GM12878 (cell line): ENCODE results near the gene NELFE. TPM values are rescaled to one million over a fixed set of nuclear protein-coding genes. Genes with fewer than 3 reads are reported as not detected.

ENCODE experiments used
- ATAC-seq: fragments of 200-7000 bp; cut with Tn5 transposase; 3 replicates; pipeline ENCODE4 v1.9.1; 2020; ENCODE audit warnings: mild to moderate bottlenecking, moderate library complexity
- BruUV-seq: library from RNA; stranded (reverse); fragments of 400-500 nt; replicated peaks from 2 replicates; lab custom pipeline; 2021; lab: Mats Ljungman, UMichigan
- CTCF ChIA-PET: fragments of 300-600 bp; sonication (Branson Sonifier 250); formaldehyde crosslinking; extraction: SDS; loops from one replicate; lab custom pipeline; 2021; ENCODE audit warnings: inconsistent platforms; lab: Yijun Ruan, JAX
- POLR2A ChIA-PET: fragments of 350-600 bp; formaldehyde crosslinking; extraction: SDS; loops from one replicate; lab custom pipeline; 2021; ENCODE audit warnings: inconsistent platforms; lab: Charles Lee
- RAD21 ChIA-PET: fragments of 300-600 bp; sonication (Branson Sonifier 250); formaldehyde crosslinking; loops from one replicate; lab custom pipeline; 2023; ENCODE audit warnings: antibody characterized with exemption; ENCODE audit not compliant: unreplicated experiment; lab: Charles Lee
- SMC1A ChIA-PET: fragments of 300-600 bp; sonication (Branson Sonifier 250); formaldehyde crosslinking; loops from one replicate; lab custom pipeline; 2023; ENCODE audit not compliant: unreplicated experiment, uncharacterized antibody; lab: Charles Lee
- DNase-seq: peaks from one replicate; pipeline ENCODE4 v3.0.0-alpha.2; 2011; ENCODE audit warnings: low read depth, low spot score
- FAIRE-seq: peaks from 3 replicates; lab custom pipeline; 2011; peaks lifted over from hg19 to GRCh38; lab: Jason Lieb, UNC
- H2AFZ ChIP-seq: 2 replicates; pipeline ENCODE4 v1.6.0; 2011; ENCODE audit warnings: low read depth, low read length, control low read depth; ENCODE audit not compliant: control insufficient read depth
- H3K27ac ChIP-seq: 2 replicates; pipeline ENCODE4 v1.5.1; 2011; ENCODE audit warnings: control low read depth; ENCODE audit not compliant: control insufficient read depth, insufficient read depth
- H3K27me3 ChIP-seq, 2 experiments: replicated peaks in 1 of 2; 2 replicates each; pipeline versions ENCODE4 v1.6.0 to v1.6.1; 2011; ENCODE audit warnings: low read length in 1 of 2; ENCODE audit not compliant: control insufficient read depth in 2 of 2, insufficient read depth in 2 of 2
- H3K36me3 ChIP-seq, 2 experiments: 2 replicates each; pipeline ENCODE4 v1.5.1; 2011; ENCODE audit warnings: low read length in 1 of 2; ENCODE audit not compliant: control insufficient read depth in 2 of 2, insufficient read depth in 2 of 2
- H3K4me1 ChIP-seq: 2 replicates; pipeline ENCODE4 v1.6.1; 2011; ENCODE audit warnings: mild to moderate bottlenecking, low read length, moderate library complexity, mixed read lengths; ENCODE audit not compliant: control insufficient read depth, insufficient read depth
- H3K4me2 ChIP-seq: 2 replicates; pipeline ENCODE4 v1.6.0; 2011; ENCODE audit warnings: control low read depth; ENCODE audit not compliant: control insufficient read depth, insufficient read depth
- H3K4me3 ChIP-seq: fragments of 200-600 bp; sonication (generic); 2 replicates; pipeline ENCODE4 v1.5.1; 2016
- H3K79me2 ChIP-seq: 2 replicates; pipeline ENCODE4 v1.6.0; 2011; ENCODE audit warnings: low read length; ENCODE audit not compliant: control insufficient read depth, insufficient read depth
- H3K9ac ChIP-seq: 2 replicates; pipeline ENCODE4 v1.8.0; 2011; ENCODE audit warnings: low read length, control low read depth, mixed read lengths; ENCODE audit not compliant: control insufficient read depth, insufficient read depth
- H3K9me3 ChIP-seq: replicated peaks from 3 replicates; pipeline ENCODE4 v1.5.1; 2011; ENCODE audit warnings: mild to moderate bottlenecking, low read length; ENCODE audit not compliant: control insufficient read depth, insufficient read depth
- H4K20me1 ChIP-seq: 2 replicates; pipeline ENCODE4 v1.6.0; 2011; ENCODE audit not compliant: control insufficient read depth, insufficient read depth
- BMI1 ChIP-seq: fragments of 450-650 bp; IDR thresholded peaks from 2 replicates; pipeline ENCODE4 v1.6.1; 2016; ENCODE audit warnings: mild to moderate bottlenecking, moderate library complexity, borderline replicate concordance
- CBFB ChIP-seq: IDR thresholded peaks from 2 replicates; pipeline ENCODE4 v1.6.1; 2016; ENCODE audit warnings: antibody characterized with exemption, low read depth
- CHD4 ChIP-seq: fragments of 200-600 bp; sonication (generic); IDR thresholded peaks from 2 replicates; pipeline ENCODE4 v1.6.1; 2016; ENCODE audit warnings: mild to moderate bottlenecking
- CREM ChIP-seq: IDR thresholded peaks from 2 replicates; pipeline ENCODE4 v1.6.1; 2014; ENCODE audit warnings: antibody characterized with exemption, low read depth
- EED ChIP-seq: sonication (generic); IDR thresholded peaks from 2 replicates; pipeline ENCODE4 v1.6.1; 2016; ENCODE audit warnings: antibody characterized with exemption, low read depth
- EP300 ChIP-seq, 2 experiments: fragments of 150-350 bp in 1 of 2; IDR thresholded peaks; 2 replicates each; pipeline ENCODE4 v1.6.1; 2011 to 2012; ENCODE audit warnings: low read depth in 2 of 2, low read length in 2 of 2, borderline replicate concordance in 1 of 2, improper control_type of control experiment in 1 of 2, inconsistent platforms in 1 of 2; ENCODE audit not compliant: control insufficient read depth in 1 of 2
- ESRRA ChIP-seq: IDR thresholded peaks from 2 replicates; pipeline ENCODE4 v1.6.1; 2012; ENCODE audit warnings: mild to moderate bottlenecking, low read length, improper control_type of control experiment
- FOXM1 ChIP-seq: IDR thresholded peaks from 2 replicates; pipeline ENCODE4 v1.6.1; 2012; ENCODE audit warnings: low read depth, mild to moderate bottlenecking, inconsistent platforms, low read length, moderate library complexity
- IKZF2 ChIP-seq, 2 experiments: fragments of 450-650 bp; IDR thresholded peaks; 2 replicates each; pipeline ENCODE4 v1.6.1; 2017; ENCODE audit warnings: mild to moderate bottlenecking in 2 of 2, moderate library complexity in 2 of 2
- IRF4 ChIP-seq: IDR thresholded peaks from 2 replicates; pipeline ENCODE4 v1.6.1; 2011; ENCODE audit warnings: low read depth, low read length
- JUNB ChIP-seq: IDR thresholded peaks from 2 replicates; pipeline ENCODE4 v1.6.1; 2016; ENCODE audit warnings: antibody characterized with exemption, mild to moderate bottlenecking
- MEF2A ChIP-seq: IDR thresholded peaks from 2 replicates; pipeline ENCODE4 v1.6.1; 2011; ENCODE audit warnings: low read depth, mild to moderate bottlenecking, low read length, moderate library complexity; ENCODE audit not compliant: insufficient read depth
- MEF2B ChIP-seq: fragments of 450-650 bp; IDR thresholded peaks from 2 replicates; pipeline ENCODE4 v1.6.1; 2018; ENCODE audit warnings: mild to moderate bottlenecking, moderate library complexity; ENCODE audit not compliant: partially characterized antibody, poor library complexity, severe bottlenecking
- NFIC ChIP-seq: IDR thresholded peaks from 2 replicates; pipeline ENCODE4 v1.6.1; 2012; ENCODE audit warnings: low read depth, mild to moderate bottlenecking, inconsistent platforms, low read length, moderate library complexity
- PAX5 ChIP-seq: IDR thresholded peaks from 2 replicates; pipeline ENCODE4 v1.6.1; 2011; ENCODE audit warnings: low read depth, low read length, borderline replicate concordance
- POU2F2 ChIP-seq: IDR thresholded peaks from 3 replicates; pipeline ENCODE4 v1.6.1; 2011; ENCODE audit warnings: low read depth, mild to moderate bottlenecking, low read length, borderline replicate concordance
- RUNX3 ChIP-seq: IDR thresholded peaks from 2 replicates; pipeline ENCODE4 v1.6.1; 2012; ENCODE audit warnings: low read length, inconsistent platforms
- SREBF1 ChIP-seq: IDR thresholded peaks from 2 replicates; pipeline ENCODE4 v1.6.1; 2012; ENCODE audit warnings: mild to moderate bottlenecking, low read length
- TBL1XR1 ChIP-seq: IDR thresholded peaks from 2 replicates; pipeline ENCODE4 v1.6.1; 2012; ENCODE audit warnings: low read depth, low read length, improper control_type of control experiment
- ZBED1 ChIP-seq: IDR thresholded peaks from 2 replicates; pipeline ENCODE4 v1.6.1; 2016; ENCODE audit warnings: borderline replicate concordance
- WGBS: methylation state at CpG from one replicate; pipeline ENCODE4 v1.1.6; 2016; ENCODE audit warnings: low lambda C conversion rate; ENCODE audit not compliant: insufficient replicate concordance, insufficient coverage; ENCODE audit errors: missing lambda C conversion rate; 5-methylcytosine and 5-hydroxymethylcytosine counted together
- in situ Hi-C: fragments of 300-500 bp; cut with MboI; formaldehyde crosslinking; loops from 9 replicates; pipeline ENCODE4 v1.14.3; 2018; ENCODE audit warnings: mixed read lengths
- intact Hi-C: fragments of 100-400 bp; cut with micrococcal nuclease; formaldehyde crosslinking; loops from one replicate; pipeline ENCODE4 v1.14.2; 2022; ENCODE audit not compliant: unreplicated experiment
- polyA plus RNA-seq, 11 experiments: library from polyadenylated mRNA; depleted of rRNA in 4 of 11; unstranded in 6 of 11; stranded (reverse) in 5 of 11; fragments of >200 nt; fragmentation: Nextera tagmentation in 4 of 11; fragmentation: Illumina TruSeq in 1 of 11; extraction: Ambion mirVana in 4 of 11; extraction: Trizol in 1 of 11; gene quantifications; 1 replicate in 1 of 11; 2 replicates in 10 of 11; pipeline versions ENCODE4 v1.2.1 to v1.2.3, GENCODE V29; 2011 to 2016; ENCODE audit warnings: inconsistent platforms in 2 of 11, missing spikeins in 2 of 11, low read depth in 1 of 11
- total RNA-seq, 4 experiments: library from RNA; depleted of rRNA in 3 of 4; stranded (reverse); fragments of >200 nt in 3 of 4; fragmentation: Illumina TruSeq in 1 of 4; extraction: Trizol in 1 of 4; gene quantifications; 2 replicates each; pipeline versions ENCODE4 v1.2.1 to v1.2.3, GENCODE V29; 2013 to 2021
- TF ChIP-seq, protein P1 (sequence below): fragments of 450-650 bp; formaldehyde crosslinking; IDR thresholded peaks from 2 replicates; pipeline ENCODE4 v1.4.0; 2020; ENCODE audit warnings: mild to moderate bottlenecking, moderate library complexity
- TF ChIP-seq, protein P2 (sequence below): IDR thresholded peaks from 2 replicates; pipeline ENCODE4 v1.6.1; 2012; ENCODE audit warnings: low read length, inconsistent platforms

The NELFE gene
- total and polyA plus RNA-seq, 10 of the 15 experiments (the other 5 are each of a cell fraction or from before 2014, with no cell fraction given): 8.5 to 105 (median 59.7) TPM

DNA sequence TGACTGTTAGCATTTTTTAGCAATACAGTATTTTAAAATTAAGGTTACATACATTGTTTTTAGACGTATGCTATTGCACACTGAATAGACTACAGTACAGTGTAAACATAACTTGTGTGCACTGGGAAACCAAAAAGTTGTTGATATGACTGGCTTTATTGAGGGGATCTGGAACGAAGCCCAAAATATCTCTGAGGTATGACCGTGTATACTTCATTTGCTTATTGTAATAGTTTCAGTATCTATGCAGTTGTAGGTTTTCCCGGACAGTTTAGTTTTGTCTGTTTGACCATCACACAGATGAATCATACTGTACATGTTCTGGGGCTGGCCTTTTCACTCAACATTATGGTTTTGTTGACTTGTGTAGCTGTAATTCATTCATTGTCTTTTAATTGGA, 50.0 kb downstream of the NELFE start:
- no TSS peak for BruUV-seq
- POLR2A ChIA-PET: interaction anchor here (0.6 to 0.8 kb wide), 3 partner anchors 79 to 678 kb away, joined by 3 to 4 read pairs (median 4); no protein-coding TSS in a partner anchor
- Histone ChIP-seq H2AFZ (no peak overlapping the region), H3K4me1 (peaks cover 25% of the 10 kb centered on the region), H3K79me2 (no peaks in the 10 kb centered on the region), H3K27ac (no peak overlapping the region), H3K27me3 (no peaks in the 10 kb centered on the region), H3K36me3 (no peaks in the 10 kb centered on the region), H3K9ac (no peak overlapping the region), H3K4me2 (peak overlapping the region; percentile 59; the same call in 1 of the 2 replicates), H3K4me3 (no peak overlapping the region), H4K20me1 (no peaks in the 10 kb centered on the region), H3K9me3 (no peaks in the 10 kb centered on the region)
- 0% methylated on average over 4 of the region's 4 CpGs for WGBS
- peak; percentile 68 for DNase-seq
- peak; percentile 92 for FAIRE-seq
- RAD21 ChIA-PET: no interaction called here
- SMC1A ChIA-PET: no interaction called here
- in situ Hi-C loops (no loop called here), intact Hi-C loops (loop anchor here (10.0 kb wide), 1 partner anchor 364 kb away; the partner anchor contains the start of genes ATP6V1G2, DDX39B and NFKBIL1)
- peak; percentile 95 for ATAC-seq
- CTCF ChIA-PET: interaction anchor here (0.6 to 1.1 kb wide), 2 partner anchors 15 to 25 kb away, joined by 4 to 8 read pairs; no protein-coding TSS in a partner anchor
- TF ChIP-seq POU2F2: peak; percentile 71; the same call in 1 of the 3 replicates
- TF ChIP-seq IRF4: peak; percentile 91
- TF ChIP-seq, protein P1, sequence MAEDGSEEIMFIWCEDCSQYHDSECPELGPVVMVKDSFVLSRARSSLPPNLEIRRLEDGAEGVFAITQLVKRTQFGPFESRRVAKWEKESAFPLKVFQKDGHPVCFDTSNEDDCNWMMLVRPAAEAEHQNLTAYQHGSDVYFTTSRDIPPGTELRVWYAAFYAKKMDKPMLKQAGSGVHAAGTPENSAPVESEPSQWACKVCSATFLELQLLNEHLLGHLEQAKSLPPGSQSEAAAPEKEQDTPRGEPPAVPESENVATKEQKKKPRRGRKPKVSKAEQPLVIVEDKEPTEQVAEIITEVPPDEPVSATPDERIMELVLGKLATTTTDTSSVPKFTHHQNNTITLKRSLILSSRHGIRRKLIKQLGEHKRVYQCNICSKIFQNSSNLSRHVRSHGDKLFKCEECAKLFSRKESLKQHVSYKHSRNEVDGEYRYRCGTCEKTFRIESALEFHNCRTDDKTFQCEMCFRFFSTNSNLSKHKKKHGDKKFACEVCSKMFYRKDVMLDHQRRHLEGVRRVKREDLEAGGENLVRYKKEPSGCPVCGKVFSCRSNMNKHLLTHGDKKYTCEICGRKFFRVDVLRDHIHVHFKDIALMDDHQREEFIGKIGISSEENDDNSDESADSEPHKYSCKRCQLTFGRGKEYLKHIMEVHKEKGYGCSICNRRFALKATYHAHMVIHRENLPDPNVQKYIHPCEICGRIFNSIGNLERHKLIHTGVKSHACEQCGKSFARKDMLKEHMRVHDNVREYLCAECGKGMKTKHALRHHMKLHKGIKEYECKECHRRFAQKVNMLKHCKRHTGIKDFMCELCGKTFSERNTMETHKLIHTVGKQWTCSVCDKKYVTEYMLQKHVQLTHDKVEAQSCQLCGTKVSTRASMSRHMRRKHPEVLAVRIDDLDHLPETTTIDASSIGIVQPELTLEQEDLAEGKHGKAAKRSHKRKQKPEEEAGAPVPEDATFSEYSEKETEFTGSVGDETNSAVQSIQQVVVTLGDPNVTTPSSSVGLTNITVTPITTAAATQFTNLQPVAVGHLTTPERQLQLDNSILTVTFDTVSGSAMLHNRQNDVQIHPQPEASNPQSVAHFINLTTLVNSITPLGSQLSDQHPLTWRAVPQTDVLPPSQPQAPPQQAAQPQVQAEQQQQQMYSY (CRISPR knock-in tag): no peak
- TF ChIP-seq EED: peak; percentile 70
- TF ChIP-seq RUNX3: peak; percentile 86
- TF ChIP-seq, protein P2, sequence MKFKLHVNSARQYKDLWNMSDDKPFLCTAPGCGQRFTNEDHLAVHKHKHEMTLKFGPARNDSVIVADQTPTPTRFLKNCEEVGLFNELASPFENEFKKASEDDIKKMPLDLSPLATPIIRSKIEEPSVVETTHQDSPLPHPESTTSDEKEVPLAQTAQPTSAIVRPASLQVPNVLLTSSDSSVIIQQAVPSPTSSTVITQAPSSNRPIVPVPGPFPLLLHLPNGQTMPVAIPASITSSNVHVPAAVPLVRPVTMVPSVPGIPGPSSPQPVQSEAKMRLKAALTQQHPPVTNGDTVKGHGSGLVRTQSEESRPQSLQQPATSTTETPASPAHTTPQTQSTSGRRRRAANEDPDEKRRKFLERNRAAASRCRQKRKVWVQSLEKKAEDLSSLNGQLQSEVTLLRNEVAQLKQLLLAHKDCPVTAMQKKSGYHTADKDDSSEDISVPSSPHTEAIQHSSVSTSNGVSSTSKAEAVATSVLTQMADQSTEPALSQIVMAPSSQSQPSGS: peak; percentile 82
- TF ChIP-seq EP300 (IDR thresholded peaks at IDR 0.05; ENCODE audit: borderline replicate concordance in 1 of 2, control insufficient read depth in 1 of 2, low read depth in 2 of 2, low read length in 2 of 2): peak in 1 of 2 experiments; percentile 51; a peak in 1 of 4 replicates
- peak; percentile 53 for TF ChIP-seq MEF2B
- TF ChIP-seq BMI1: no peak
- TF ChIP-seq MEF2A: peak; percentile 88
- TF ChIP-seq ZBED1: peak; percentile 75; the same call in 1 of the 2 replicates
- peak; percentile 68 for TF ChIP-seq NFIC
- no peak for TF ChIP-seq ESRRA
- peak; percentile 54; the same call in 1 of the 2 replicates for TF ChIP-seq PAX5
- no peak for TF ChIP-seq FOXM1
- 0 out of 2 replicates have a peak, but pooled peaks have one; percentile 40 for TF ChIP-seq CBFB
- TF ChIP-seq SREBF1: 0 out of 2 replicates have a peak, but pooled peaks have one; percentile 18
- TF ChIP-seq CHD4: no peak
- TF ChIP-seq TBL1XR1: 0 out of 2 replicates have a peak, but pooled peaks have one; percentile 31
- TF ChIP-seq IKZF2 (IDR thresholded peaks at IDR 0.05): peak; percentile 44 to 60
- TF ChIP-seq JUNB: peak; percentile 94
- TF ChIP-seq CREM: peak; percentile 74
